Fibroblast of peridontal ligament (primary cell): ENCODE data around the gene TGM1.
"Not testable (repeated sequence)": the region's sequence is repeated elsewhere in the genome, so short reads cannot be mapped to it uniquely, and the experiment has no call there.

Experiments used
- DNase-seq: peaks from one replicate; pipeline ENCODE4 v3.0.0-alpha.2; 2010; ENCODE audit errors: extremely low read depth

Gene TGM1

GRCh38 chr14:24234095-24235005, 28.6 kb downstream of the TGM1 start:
- no peak for DNase-seq

GRCh38 chr14:24233538-24233866, 29.5 kb downstream of the TGM1 start:
- DNase-seq: no peak

DNA sequence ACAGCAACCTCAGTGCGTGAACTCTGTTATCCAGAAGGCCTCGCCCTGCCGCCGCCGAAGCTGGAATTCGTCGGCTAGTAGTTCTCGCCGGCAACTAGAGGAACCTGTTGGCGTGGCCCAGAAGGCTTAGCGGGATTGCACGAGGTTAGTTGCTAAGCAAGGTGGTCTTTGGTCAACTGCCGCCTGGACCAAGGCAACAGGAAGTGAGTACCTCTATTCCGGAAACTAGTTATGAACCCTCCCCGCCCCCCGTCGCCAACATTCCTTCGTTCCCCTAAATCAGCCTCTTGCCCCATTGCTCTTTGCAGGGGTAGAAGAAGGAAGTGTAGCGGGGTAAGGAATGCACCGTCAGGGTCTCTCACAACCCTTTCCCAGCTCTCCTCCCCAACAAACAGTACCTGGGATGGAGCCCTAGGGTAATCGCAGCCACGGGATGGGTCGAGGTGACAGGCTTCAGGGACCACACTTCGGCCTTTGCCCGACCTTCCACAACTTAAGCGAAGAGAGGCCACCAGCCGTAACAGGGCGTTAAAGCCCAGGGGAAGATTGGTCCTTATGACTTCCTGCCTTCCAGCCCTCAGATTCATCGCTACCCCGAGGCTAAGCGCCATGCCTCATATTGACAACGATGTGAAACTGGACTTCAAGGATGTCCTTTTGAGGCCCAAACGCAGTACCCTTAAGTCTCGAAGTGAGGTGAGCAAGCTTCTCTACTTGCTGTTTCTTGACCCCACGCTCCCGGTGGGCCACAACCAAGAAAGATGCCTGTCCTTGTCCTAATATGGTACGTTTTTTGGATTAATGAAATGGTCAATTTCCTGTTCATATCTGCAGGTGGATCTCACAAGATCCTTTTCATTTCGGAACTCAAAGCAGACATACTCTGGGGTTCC, 30.1 kb downstream of the TGM1 start, which contains the start of gene GMPR2:
Gene GMPR2, plus strand, starts transcription at position 285 of the 893 bp plus-strand sequence. Its CDS starts 325 bp downstream, at position 610.
- no peak for DNase-seq

DNA sequence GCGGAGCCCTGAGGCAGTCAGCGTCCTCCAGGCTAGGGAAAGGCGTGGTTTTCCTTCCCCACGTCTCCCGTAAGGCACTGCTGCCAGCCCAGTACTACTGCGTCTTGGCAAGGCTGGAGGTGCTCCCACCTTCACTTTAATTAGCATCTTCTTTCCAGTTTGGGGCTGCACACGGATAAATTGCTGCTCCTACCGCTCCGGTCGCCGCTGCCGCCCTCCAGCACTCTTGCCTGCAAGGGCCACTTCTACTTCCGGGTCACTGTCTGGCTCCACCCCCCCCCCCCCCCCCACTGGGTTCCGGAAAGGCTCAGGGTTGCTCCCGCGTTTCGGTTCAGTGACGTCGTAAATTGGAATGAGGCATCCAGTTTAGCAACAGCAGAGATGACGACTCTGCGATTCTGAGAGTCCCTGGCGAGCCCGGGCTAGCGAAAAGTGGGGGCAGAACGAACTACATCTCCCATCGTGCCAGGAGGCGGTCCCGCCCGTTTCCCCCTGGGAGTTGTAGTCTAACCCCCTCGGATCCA, 30.8 kb downstream of the TGM1 start, which contains the start of gene NEDD8:
Gene NEDD8, minus strand, starts transcription at position 247 of the 524 bp plus-strand sequence. Its CDS starts 100 bp downstream, at position 147.
- DNase-seq: peak; percentile 97

DNA sequence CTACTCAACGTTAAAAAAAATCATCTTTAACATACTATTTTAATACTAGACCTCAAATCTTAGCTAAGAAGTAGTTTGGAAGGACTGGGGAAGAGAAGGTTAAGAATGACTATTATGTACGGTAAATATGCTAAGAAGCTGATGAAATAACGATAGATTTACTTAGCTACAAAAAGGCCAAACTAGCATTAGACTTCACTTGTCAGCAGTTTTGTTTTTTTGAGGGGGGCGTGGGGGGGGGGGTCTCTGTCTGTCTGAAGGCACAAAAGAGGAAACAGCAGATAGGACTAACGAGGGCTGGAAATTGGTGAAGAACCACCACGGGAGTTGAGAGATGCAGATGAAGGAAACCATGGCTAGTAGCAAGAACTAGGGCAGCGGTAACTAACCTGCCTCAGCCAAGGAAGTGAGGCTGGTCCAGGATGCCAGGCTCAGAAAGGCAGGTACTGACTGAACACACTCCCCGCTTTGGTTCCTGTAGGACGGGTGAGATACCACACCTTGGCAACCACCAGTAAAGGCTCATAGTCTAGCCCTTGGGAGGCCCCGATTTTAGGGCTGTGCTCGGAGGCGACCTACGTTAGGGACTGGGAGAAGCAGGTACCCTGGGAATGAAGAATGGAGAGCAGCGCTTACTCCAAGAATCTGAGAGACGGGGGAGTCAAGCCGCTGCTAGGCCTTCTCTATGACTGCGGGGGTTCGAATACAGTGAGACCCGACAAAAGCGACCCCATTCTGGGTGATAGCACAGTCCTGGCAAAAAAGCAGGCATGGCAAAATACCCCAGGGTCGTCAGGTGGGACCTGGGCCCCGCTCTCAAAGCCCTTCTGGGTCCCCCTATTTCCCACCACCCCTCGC, 31.5 kb downstream of the TGM1 start:
- DNase-seq: no peak

GRCh38 chr14:24228902-24229301, 34.1 kb downstream of the TGM1 start:
- DNase-seq: no peak

DNA sequence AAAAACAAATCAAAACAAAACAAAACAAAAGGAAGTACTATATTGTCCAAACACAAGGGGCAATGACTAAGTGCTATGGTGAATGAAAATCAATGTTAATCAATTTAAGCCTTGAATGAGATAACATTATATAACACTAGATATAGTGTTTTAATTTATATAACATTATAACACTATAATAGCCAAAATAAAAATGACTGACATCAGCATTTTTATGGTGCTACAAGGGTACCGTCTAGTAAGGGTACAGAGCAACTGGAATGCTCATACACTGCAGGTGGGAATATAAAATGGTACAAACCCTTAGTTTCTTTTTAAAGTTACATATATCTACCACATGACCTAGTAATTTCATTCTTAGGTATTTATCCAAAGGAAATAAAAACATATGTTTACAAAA, 36.5 kb downstream of the TGM1 start:
- no peak for DNase-seq

- no peak for DNase-seq
These were observed 38.3 kb downstream of the TGM1 start for GRCh38 chr14:24224618-24225071.

GRCh38 chr14:24222987-24223386, 40.0 kb downstream of the TGM1 start:
- DNase-seq: not testable (repeated sequence)

DNA sequence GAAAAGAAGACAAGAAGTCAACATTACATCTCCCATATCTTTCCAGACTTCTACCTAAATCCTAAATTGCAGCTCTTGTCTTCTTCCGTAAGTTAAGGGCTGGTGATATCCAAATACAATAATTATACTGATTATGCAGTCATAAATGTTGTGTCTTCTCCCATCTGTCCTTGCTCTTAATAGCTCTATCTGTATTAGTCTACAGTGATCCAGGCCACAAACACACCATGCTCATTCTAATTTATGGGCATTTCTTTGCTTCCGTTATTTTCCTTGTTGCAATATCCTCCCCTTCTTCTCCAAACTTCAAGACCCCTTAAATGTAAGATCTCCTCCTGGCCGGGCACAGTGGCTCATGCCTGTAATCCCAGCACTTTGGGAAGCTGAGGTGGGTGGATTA, 43.5 kb downstream of the TGM1 start:
- DNase-seq: no peak

DNA sequence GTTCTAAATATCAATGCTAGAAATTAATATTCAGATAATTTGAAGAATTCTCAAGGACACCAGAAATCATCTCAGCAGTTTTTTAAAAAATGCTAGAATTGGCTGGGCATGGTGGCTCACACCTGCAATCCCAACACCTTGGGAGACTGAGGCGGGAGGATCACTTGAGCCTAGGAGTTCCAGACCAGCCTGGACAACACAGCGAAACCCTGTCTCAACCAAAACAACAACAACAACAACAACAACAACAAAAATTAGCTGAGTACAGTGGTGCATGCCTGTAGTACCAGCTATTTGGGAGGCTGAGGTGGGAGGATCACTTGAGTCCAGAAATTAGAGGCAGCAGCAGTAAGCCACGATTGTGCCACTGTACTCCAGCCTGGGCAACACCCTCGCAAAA, 43.9 kb downstream of the TGM1 start:
- no peak for DNase-seq

- not testable (repeated sequence) for DNase-seq
These were observed 46.1 kb downstream of the TGM1 start for GRCh38 chr14:24216876-24217275.

GRCh38 chr14:24216345-24216699, 46.7 kb downstream of the TGM1 start:
- DNase-seq: no peak

- peak; percentile 82 for DNase-seq
These were observed 47.3 kb downstream of the TGM1 start, which contains the start of gene MDP1 for GRCh38 chr14:24215495-24216344. TSS of gene MDP1 (minus strand) at chr14:24216066. CDS start at chr14:24215955, 111 bp downstream.

- no peak for DNase-seq
These were observed 48.9 kb downstream of the TGM1 start for GRCh38 chr14:24213866-24214662.

GRCh38 chr14:24212924-24213865, 49.8 kb downstream of the TGM1 start, which contains the start of gene CHMP4A:
TSS of gene CHMP4A (minus strand) at chr14:24213488. CDS start at chr14:24213439, 49 bp downstream.
- peak; percentile 97 for DNase-seq

DNA sequence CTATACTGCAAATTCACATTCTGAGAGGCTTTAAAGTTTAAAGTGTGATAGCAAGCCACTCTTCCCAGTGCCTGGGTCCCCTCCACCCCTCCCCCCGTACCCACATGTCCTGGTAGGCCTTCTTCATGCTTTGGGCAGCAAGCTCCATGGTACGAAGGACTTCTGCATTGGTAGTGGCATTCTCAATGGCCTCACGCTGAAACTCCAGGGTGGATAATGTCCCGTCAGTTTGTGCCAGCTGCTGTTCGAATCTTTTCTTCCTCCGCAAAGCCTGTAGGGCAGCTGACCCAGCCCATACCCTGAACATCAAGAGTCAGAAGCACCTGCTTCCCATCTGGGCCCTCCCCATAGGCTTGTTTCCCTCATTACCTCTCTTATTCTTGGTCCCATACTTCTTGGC, 51.7 kb downstream of the TGM1 start:
- no peak for DNase-seq

DNA sequence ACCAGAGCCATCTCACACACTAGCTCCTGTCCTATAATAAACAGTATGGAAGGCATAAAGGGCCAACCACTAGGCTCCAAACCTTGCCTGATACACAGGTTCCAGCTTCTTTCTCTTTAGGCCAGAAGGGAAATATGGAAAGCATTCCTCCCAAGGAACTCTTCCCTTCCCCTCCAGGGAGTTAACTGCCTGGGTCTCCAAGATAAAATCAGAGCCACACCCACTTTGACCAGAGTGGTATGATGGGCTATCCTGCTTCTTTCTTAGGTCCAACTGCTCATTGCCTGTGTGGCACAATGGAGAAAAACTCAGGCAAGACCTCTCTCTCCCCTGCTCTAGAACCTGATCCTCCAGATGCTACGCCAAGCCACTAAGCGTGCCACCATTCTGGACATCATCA, 55.4 kb downstream of the TGM1 start:
- no peak for DNase-seq
